ENCODE data around the gene MRO. TPM values are rescaled to one million over a fixed set of nuclear protein-coding genes. Genes with fewer than 3 reads are reported as not detected.

Gene MRO
- total and polyA plus RNA-seq, 10 of the 15 experiments (the other 5 are each of a cell fraction or from before 2014, with no cell fraction given), result 0.11 to 0.18 TPM; not detected in 8

DNA sequence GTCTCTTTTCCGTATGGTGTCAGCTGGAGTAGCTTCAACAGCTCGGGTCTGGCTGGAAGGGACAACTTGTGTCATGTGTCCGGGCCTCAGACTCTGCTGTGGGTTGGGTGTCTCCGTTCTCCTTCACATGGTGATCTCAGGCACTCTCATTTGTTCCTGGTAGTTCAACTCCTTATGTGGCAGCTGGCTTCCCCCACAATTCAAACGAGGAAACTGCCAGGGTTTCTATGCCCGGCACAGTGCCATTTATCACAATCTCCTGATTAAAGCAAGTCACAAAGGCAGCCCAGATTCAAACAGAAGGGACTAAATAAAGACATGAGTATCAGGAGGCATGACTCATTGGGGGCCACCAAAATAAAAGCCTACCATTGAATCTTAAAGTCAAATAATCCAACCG lies 22.7 kb downstream of the MRO start (continued):
- TF ChIP-seq, protein P1, sequence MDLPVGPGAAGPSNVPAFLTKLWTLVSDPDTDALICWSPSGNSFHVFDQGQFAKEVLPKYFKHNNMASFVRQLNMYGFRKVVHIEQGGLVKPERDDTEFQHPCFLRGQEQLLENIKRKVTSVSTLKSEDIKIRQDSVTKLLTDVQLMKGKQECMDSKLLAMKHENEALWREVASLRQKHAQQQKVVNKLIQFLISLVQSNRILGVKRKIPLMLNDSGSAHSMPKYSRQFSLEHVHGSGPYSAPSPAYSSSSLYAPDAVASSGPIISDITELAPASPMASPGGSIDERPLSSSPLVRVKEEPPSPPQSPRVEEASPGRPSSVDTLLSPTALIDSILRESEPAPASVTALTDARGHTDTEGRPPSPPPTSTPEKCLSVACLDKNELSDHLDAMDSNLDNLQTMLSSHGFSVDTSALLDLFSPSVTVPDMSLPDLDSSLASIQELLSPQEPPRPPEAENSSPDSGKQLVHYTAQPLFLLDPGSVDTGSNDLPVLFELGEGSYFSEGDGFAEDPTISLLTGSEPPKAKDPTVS (IDR thresholded peaks at IDR 0.05; ENCODE audit: low read depth, low read length), result no peak
- TF ChIP-seq RCOR1 (conservative IDR thresholded peaks at IDR 0.05; ENCODE audit: low read depth, low read length), result no peak

DNA sequence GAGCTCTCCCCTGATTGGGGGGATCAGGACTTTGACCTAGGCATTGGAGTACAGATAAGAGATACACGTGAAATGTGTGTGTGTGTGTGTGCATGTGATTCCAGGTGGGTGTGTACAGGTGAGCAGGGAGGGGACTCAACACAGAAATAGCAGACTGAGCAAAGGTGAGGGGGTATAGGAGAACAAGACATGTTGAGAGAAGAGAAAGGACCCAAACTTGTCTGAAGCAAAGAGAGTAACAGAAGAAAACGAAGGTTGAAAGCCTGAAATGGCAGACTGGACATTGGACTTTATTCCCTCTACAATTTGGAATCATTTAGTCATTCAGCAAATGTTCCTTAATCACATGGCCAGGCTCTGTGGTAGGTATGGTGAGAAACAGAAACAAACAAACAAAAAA lies 23.3 kb downstream of the MRO start:
- ChIA-PET SMC1A (ENCODE audit: uncharacterized antibody, unreplicated experiment) (no interaction called here), RAD21 (ENCODE audit: unreplicated experiment) (no interaction called here), CTCF (no interaction called here), POLR2A (no interaction called here)
- Histone ChIP-seq H3K9me3 (replicated peaks; ENCODE audit: control insufficient read depth, insufficient read depth, low read length) (no peaks in the 10 kb centered on the region), H4K20me1 (ENCODE audit: control insufficient read depth, insufficient read depth) (no peaks in the 10 kb centered on the region), H2AFZ (ENCODE audit: control insufficient read depth, low read depth, low read length) (no peak overlapping the region), H3K79me2 (ENCODE audit: control insufficient read depth, insufficient read depth, low read length) (no peaks in the 10 kb centered on the region), H3K36me3 (ENCODE audit: control insufficient read depth in 2 of 2, insufficient read depth in 2 of 2, low read length in 1 of 2) (no peaks in the 10 kb centered on the region), H3K9ac (ENCODE audit: control insufficient read depth, insufficient read depth, low read length) (no peak overlapping the region), H3K27ac (ENCODE audit: control insufficient read depth, insufficient read depth) (no peak overlapping the region), H3K27me3 (replicated peaks in 1 of 2; ENCODE audit: control insufficient read depth in 2 of 2, insufficient read depth in 2 of 2, low read length in 1 of 2) (no peaks in the 10 kb centered on the region; a peak in 1 of 4 replicates), H3K4me1 (ENCODE audit: control insufficient read depth, insufficient read depth, low read length) (no peaks in the 10 kb centered on the region), H3K4me3 (no peak overlapping the region), H3K4me2 (ENCODE audit: control insufficient read depth, insufficient read depth) (no peak overlapping the region)
- FAIRE-seq, result no peak
- BruUV-seq (replicated peaks), result no TSS peak
- ATAC-seq, result no peak
- TF ChIP-seq, protein P2, sequence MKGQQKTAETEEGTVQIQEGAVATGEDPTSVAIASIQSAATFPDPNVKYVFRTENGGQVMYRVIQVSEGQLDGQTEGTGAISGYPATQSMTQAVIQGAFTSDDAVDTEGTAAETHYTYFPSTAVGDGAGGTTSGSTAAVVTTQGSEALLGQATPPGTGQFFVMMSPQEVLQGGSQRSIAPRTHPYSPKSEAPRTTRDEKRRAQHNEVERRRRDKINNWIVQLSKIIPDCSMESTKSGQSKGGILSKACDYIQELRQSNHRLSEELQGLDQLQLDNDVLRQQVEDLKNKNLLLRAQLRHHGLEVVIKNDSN (IDR thresholded peaks at IDR 0.05; ENCODE audit: borderline replicate concordance, extremely low read length, insufficient read depth, low read depth, low read length), result no peak
- TF ChIP-seq TCF7 (IDR thresholded peaks at IDR 0.05; ENCODE audit: borderline replicate concordance), result no peak
- TF ChIP-seq CBX5 (IDR thresholded peaks at IDR 0.05; ENCODE audit: low read depth), result no peak
- no peak for TF ChIP-seq SREBF1 (IDR thresholded peaks at IDR 0.05; ENCODE audit: low read length)
- TF ChIP-seq BRCA1 (IDR thresholded peaks at IDR 0.05; ENCODE audit: low read depth, low read length), result no peak
- intact Hi-C loops (cut with micrococcal nuclease; ENCODE audit: unreplicated experiment), result no loop called here
- in situ Hi-C loops (cut with MboI), result no loop called here
- no peak for DNase-seq (ENCODE audit: low read depth, low spot score)
- WGBS (ENCODE audit: insufficient coverage, insufficient replicate concordance, low lambda C conversion rate, missing lambda C conversion rate), result 4% methylated on average over 2 of the region's 2 CpGs
